GM19328 (cell line): Measurements from ENCODE around the gene KRTAP3-3.
"Not testable (repeated sequence)": the region's sequence is repeated elsewhere in the genome, so short reads cannot be mapped to it uniquely, and the experiment has no call there.

ENCODE experiments used
- ATAC-seq: cut with Tn5 transposase; IDR thresholded peaks from one replicate; pipeline ENCODE4 v1.9.1; 2021; ENCODE audit warnings: mild to moderate bottlenecking, moderate library complexity; ENCODE audit not compliant: unreplicated experiment

KRTAP3-3 gene

DNA sequence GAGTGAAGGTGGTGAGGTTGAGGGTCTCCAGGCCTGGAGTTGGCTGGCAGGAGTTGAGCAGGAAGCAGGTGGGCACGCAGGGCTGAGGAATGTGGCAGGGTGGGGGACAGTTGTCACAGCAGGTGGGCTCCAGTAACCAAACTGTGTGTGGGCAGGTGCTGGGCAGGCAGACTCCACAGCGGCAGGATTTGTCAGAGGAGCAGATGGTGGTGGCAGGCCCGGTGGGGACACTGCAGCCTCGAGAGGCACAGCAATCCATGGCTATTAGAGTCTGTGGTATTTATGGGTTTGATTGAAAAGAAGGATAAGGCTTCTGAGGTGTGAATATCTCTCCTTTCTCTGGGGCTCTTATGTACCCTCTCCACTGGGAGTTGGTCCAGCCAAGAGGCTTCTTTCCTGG, at the start of gene KRTAP3-3:
Gene KRTAP3-3, minus strand, starts transcription at position 326 of the 400 bp plus-strand sequence. Its CDS starts 67 bp downstream, at position 259.
- no peak for ATAC-seq

DNA sequence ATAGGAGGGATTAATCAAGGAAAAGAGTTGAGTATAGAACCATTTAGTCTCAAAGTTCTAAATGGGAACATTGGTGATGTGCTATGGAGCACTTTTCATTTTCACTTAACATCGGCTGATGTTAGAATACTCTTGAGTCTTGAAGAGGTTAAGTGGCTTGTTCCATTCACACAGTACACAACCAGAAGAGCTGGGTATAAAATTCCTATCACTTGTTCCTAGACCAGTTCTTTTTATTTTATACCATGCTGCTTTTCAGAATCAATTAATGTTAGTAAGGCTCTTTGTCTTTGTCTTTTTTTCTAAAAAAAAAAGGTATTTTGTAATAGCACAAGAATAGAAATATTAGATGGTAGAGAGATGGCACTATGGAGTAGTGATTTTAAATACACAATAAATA, 49.0 kb upstream of the KRTAP3-3 start:
- no peak for ATAC-seq

DNA sequence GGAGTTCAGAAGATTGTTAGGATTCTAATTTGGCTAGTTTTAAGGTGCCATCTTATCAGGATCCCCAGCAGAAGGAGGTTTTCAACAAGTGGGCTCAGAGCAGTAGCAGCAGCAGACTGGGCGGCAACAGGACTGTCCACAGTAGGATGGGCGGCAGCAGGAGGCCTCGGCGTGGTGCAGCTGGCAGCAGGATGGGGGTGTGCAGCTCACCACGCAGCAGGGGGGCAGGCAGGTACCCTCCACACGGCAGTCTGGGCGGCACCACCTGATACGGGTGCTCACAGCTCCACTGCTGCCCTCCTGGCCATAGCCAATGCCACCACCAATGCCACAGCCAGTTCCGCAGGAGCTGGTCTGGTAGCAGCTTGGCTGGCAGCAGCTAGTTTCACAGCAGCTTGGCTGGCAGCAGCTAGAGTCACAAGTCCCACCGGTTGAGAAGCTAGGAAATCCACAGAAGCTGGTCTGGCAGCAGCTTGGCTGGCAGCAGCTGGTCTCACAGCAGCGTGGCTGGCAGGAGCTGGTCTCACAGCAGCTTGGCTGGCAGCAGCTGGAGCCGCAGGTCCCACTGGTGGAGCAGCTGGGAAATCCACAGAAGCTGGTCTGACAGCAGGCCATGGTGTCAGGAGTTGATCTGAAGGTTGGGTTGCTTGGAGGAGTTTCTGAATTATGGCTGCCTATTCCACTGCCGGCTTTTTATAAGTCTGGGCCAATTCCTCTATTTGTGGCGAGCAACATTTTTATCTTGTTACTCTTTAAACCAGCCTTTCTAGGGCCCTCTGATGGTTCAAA, 47.0 kb upstream of the KRTAP3-3 start, which contains the start of gene KRTAP1-1:
Gene KRTAP1-1, minus strand, starts transcription at position 668 of the 789 bp plus-strand sequence. Its CDS starts 53 bp downstream, at position 615.
- ATAC-seq = not testable (repeated sequence)

DNA sequence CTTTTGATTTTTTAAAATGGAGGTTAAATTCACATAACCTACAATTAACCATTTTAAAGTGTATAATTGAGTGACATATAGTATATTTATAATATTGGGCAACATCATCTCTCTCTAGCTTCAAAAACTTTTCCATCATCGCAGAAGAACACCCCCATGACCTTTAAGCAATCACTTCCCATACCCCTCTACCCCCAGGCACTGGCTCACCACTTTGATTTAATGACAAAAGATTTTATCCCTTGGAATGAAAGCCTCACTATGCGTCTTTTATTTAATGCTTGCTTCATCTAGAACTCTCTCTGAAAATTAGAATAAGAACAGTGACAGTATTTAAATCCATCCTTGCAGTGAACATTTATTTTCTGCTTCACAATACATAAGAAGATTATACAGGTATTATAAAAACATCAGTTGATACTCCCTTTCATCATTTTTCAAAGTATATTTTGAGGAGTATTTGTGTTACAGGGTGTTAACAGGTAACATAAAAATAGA, 43.9 kb upstream of the KRTAP3-3 start:
- no peak for ATAC-seq

DNA sequence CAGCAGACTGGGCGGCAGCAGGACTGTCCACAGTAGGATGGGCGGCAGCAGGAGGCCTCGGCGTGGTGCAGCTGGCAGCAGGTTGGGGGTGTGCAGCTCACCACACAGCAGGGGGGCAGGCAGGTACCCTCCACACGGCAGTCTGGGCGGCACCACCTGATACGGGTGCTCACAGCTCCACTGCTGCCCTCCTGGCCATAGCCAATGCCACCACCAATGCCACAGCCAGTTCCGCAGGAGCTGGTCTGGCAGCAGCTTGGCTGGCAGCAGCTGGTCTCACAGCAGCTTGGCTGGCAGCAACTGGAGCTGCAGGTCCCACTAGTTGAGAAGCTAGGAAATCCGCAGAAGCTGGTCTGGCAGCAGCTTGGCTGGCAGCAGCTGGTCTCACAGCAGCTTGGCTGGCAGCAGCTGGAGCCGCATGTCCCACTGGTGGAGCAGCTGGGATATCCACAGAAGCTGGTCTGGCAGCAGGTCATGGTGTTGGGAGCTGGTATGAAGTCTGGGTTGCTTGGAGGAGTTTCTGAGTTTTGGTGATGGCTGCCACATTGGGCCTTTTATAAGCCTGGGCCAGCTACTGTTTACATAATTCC, 40.5 kb upstream of the KRTAP3-3 start, which contains the start of gene KRTAP1-3:
Gene KRTAP1-3, minus strand, starts transcription at position 529 of the 590 bp plus-strand sequence. Its CDS starts 53 bp downstream, at position 476.
- not testable (repeated sequence) for ATAC-seq

DNA sequence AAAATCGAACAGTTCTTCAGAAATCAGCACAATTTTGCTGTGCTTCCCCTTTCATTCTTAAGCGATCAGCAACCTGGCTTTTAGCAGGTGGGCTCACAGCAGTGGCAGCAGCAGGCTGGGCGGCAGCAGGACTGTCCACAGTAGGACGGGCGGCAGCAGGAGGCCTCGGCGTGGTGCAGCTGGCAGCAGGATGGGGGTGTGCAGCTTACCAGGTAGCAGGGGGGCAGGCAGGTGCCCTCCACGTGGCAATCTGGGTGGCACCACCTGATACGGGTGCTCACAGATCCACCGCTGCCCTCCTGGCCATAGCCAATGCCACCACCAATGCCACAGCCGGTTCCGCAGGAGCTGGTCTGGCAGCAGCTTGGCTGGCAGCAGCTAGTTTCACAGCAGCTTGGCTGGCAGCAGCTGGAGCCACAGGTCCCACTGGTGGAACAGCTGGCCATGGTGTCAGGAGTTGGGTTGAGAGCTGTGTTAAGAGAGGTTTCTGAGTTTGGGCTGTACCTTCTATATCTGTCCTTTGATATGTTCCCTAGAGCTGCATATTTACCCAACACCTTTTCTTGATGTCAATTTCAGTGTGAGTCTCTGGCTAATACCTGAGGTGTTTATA, 35.8 kb upstream of the KRTAP3-3 start, which contains the start of gene KRTAP1-4:
Gene KRTAP1-4, minus strand, starts transcription at position 563 of the 613 bp plus-strand sequence. Its CDS starts 117 bp downstream, at position 446.
- ATAC-seq = no peak

DNA sequence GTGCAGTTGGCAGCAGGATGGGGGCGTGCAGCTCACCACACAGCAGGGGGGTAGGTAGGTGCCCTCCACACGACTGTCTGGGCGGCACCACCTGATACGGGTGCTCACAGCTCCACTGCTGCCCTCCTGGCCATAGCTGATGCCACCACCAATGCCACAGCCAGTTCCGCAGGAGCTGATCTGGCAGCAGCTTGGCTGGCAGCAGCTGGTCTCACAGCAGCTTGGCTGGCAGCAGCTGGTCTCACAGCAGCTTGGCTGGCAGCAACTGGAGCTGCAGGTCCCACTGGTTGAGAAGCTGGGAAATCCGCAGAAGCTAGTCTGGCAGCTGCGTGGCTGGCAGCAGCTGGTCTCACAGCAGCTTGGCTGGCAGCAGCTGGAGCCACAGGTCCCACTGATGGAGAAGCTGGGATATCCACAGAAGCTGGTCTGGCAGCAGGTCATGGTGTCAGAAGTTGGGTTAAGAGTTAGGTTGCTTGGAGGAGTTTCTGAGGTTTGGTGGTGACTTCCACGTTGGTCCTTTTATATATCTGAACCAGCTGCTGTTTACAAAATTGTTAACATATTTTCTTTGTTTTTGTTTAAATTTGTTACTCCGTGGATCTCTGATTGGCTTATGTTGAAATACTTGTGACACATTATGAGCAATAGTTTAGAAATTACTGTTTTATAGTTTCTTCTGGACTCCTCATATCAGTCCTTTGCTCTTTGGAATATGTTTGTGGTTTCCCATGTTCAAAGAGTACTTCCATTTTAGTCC, 32.9 kb upstream of the KRTAP3-3 start, which contains the start of gene KRTAP1-5:
Gene KRTAP1-5, minus strand, starts transcription at position 494 of the 757 bp plus-strand sequence. Its CDS starts 53 bp downstream, at position 441.
- ATAC-seq = no peak

DNA sequence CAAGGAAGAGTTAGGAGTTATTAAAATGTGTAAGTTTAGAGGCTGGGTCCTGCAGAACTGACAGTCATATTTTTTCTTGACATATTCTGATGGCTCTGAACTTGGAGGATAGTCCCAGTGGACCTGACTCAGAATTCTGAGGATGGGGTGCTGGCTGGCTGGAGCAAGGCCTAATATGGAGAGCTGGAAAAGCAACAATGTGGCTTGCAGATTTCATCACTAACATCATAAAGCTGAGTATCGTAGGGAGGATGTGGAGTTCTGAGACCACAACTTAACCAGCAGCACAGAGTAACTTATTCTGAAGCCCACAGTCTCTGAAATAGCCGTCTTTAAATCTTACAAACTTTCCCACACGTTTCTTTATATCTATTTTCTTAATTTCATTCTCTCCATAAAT, 30.7 kb upstream of the KRTAP3-3 start:
- no peak for ATAC-seq

DNA sequence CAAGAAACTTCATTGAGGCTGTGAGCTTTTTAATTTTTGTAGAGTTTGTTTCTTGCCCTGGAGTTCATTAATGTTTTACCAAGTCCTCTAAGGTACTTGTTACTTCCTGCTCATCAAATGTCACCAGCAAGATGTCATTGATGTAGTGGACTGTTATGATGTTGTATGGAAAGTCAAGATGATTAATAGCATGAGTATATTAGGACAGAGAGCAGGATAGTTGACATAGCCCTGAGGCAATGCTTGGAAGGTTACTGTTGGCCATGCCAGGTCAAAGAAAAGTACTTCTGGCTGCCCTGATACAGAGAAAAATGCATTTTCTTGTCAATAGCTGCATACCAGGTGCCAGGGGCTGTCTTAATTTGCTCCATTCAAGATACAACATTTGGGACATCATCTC, 26.4 kb upstream of the KRTAP3-3 start:
- no peak for ATAC-seq

DNA sequence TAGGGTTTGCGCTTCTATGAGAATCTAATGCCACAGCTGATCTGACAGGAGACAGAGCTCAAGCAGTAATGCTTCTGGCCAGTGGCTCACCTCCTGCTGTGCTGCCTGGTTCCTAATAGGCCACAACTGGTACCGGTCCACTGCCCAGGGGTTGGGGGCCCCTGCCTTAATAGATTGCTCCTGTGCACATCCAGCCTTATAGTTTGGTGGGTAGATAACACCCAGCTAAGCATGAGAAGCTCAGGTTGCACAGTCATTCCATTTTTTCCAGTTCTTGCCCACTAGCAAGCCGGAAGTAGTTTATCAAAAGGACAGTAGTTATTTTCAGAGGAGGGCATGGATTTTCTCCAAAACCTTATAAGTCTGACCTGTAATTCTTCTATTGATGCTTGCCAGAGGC, 25.5 kb upstream of the KRTAP3-3 start:
- no peak for ATAC-seq

DNA sequence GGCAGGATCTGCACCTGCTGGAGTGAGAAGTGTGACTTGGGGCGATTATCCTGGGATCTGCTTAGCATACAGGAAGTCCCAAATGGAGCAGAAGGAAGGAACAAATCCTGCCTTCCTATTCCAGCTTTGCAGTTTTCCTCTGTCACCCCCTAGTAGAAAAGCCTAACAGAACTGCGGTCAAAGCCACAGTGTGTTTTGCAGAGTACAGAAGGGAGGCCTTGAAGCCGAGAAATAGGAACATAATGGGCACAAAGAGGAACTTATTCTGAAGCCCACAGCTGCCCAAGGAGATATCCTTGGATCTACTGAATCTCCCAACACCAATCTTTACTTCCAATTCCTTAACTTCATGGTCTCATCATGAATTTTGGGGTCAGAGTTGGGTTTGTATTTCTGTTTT, 24.6 kb upstream of the KRTAP3-3 start:
- no peak for ATAC-seq

DNA sequence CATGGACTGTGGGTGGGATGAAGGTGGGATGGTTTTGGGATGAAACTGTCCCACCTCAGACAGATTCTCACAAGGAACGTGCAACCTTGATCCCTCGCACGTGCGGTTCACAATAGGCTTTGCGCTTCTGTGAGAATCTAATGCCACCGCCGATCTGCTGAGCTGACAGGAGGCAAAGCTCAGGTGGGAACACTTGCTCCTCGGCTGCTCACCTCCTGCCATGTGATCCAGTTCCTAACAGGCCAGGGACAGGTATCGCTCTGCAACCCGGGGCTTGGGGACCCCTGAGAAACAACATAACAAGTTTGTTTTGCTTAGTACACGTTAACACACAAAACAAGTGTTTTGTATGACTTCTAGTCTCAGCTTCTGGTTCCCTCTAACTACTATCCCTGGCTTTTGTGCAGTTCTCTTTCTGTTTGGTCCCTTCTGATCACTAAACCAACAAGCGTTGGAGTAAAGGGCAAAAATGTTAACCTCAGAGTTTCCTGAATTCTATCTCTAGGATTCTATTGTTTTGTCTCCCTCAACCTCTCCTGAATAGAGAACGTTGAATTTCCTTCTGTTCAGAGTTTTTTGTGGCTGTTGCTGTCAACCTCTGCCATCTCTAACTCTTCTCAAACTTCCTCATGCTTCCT, 22.7 kb upstream of the KRTAP3-3 start:
- ATAC-seq = no peak

DNA sequence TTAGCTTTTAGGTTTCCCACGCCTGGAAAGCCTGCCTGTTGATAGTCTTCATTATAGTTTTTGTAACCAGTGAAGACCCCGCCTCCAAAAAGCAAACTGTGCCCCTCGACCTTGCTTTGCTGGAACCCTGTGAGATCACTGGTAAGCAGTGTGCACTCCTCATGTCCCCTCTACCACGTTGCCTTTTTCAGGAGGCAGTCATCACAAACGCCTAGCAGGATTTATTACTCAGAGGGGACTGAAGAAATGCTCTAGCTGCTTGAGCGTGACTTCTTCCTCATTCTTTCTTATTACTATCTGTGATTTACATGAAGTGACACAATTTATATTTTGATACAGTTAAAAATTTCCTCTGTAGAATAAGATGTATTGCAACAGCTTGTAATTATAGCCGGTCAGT, 21.5 kb upstream of the KRTAP3-3 start:
- ATAC-seq = no peak

DNA sequence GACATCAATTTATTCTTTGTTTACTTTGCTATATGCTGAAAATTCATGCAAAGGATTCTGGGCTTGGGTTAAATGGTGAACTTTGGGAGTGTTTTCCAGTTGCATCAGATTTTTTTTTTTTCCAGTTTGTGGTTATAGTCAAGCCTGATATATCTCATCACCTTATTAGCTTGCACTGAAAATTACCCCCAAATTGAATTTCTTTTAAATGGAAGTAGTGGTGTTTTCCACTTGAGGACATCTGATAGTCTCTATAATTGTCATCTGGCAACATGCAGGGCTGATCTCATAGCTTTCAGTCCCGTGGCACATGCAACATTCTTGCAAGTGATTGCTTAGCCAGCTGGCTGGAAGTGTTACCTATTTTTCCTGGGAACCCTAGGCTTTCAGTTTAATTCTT, 19.6 kb upstream of the KRTAP3-3 start:
- ATAC-seq = no peak

DNA sequence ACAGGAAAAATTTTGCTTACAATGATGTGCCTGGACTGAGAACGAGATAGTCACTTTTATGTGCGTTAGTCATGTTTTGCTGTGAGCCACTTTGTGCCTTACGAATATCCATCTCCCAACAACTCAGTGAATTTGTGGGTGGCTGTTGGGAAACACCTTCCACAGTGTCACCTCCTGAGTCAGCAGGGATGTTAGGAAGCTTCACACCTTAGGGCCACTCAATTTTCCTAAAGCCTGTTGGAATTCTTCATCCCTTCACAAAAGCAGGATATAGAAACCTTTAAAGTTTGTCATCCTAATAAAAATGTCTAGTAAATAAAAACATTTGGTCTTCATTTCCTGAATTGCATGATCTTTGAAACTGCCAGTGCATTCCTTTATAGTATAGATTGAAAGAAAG, 19.2 kb upstream of the KRTAP3-3 start:
- no peak for ATAC-seq

DNA sequence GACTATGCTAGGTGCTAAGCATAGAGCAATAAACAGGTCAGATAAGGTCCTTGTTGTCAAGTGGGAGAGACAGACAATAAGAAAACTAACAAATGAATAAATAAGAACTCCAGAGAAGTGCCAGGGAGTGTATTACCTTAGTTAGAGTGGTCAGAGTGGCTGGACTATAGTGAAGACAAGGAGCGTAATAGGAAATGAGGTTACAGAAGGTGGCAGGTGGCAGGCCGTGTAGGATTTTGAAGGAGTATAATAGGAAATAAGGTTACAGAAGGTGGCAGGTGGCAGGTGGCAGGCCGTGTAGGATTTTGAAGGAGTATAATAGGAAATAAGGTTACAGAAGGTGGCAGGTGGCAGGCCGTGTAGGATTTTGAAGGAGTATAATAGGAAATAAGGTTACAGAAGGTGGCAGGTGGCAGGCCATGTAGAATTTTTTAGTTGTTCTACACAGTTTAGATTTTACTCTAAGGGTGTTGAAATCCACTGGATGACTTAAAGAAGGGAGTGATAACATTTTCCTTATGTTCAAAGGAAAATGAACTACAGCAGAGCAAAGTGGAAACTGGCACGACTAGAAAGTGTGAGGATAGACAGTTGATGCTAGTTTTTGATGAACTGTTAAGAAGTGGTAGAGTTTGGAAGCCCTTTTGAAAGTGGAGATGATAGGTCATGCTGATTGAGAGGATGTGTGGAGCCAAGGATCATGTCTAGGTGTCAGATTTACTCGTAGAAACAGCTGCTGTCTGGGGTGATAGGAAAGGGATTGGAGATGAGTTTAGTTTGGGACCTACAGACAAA, 18.6 kb upstream of the KRTAP3-3 start:
- ATAC-seq = no peak

DNA sequence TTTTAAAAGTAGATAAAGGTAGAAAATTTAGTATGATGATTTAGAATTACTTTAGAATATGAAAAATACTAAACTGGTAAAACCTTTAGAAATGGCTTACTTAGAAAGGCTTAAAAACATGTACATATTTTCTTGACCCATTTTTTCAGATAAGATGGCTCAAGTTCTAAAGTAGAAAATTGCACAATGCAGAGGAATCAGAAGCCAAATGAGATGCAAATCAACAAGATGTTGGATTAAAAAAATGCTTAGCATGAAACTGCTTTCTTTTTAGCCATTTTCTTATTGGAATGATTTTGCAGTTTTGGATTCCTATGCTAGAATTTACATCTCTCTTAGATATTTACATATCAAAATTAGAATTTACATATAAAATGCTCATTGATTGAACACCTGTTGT, 16.5 kb upstream of the KRTAP3-3 start:
- no peak for ATAC-seq

DNA sequence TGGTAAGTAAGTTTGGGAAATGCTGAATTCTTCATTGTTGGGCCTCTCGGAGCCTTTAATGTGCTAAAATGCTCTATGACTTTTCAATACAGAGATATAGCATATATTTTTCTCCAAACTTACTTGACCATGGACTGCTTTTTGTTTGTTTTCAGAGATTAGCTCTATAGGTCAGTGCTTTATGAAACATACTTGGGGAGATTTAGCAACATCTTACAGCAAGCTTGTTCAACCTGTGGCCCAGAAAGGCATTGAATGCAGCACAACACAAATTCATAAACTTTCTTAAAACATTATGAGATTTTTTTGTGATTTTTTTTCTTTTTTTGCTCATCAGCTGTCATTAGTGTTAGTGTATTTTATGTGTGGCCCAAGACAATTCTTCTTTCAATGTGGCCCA, 16.0 kb upstream of the KRTAP3-3 start:
- no peak for ATAC-seq

DNA sequence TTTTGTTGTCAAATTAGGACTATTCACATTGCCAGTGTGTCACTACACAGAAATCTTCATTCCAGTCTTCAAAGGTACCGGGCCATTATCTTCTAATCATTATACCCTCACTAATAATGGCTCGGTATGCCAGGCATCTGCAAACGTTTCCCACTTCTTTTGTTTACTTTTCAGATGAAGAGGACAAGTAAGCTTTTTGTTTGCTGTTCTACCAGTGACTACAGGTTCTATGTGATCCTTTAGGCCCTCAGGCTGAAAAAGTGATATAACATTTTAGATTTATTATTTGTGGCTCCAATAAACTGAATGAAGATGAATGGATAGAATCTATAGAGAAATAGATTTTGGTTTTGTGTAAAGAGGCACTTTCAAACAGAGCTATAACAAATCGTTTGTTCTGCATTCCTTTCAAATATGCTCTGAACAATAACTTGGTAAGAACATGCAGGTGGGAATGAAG, 15.4 kb upstream of the KRTAP3-3 start:
- ATAC-seq = no peak
